ENCODE data around the gene DCAF10. TPM values are rescaled to one million over a fixed set of nuclear protein-coding genes. Genes with fewer than 3 reads are reported as not detected.
"Not testable (repeated sequence)": the region's sequence is repeated elsewhere in the genome, so short reads cannot be mapped to it uniquely, and the experiment has no call there.

The DCAF10 gene
- total and polyA plus RNA-seq, 10 of the 15 experiments (the other 5 are each of a cell fraction or from before 2014, with no cell fraction given): 3.9 to 21.7 (median 9.8) TPM

DNA sequence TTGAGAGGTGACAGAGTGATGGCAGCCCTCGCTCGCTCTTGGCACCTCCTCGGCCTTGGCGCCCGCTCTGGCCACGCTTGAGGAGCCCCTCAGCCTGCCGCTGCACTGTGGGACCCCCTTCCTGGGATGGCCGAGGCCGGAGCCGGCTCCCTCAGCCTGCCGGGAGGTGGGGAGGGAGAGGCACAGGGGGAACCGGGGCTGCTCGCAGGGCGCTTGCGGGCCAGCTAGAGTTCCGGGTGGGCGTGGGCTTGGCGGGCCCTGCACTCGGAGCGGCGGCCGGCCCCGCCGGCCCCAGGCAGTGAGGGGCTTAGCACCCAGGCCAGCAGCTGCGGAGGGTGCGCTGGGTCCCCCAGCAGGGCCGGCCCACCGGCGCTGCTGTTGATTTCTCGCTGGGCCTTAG, 48.9 kb upstream of the DCAF10 start:
- ChIA-PET RAD21 (ENCODE audit: unreplicated experiment) (interaction anchor here (1.3 kb wide), 1 partner anchor 268 kb away, joined by 3 read pairs; no protein-coding TSS in a partner anchor), SMC1A (ENCODE audit: uncharacterized antibody, unreplicated experiment) (interaction anchor here (0.8 kb wide), 1 partner anchor 15 kb away, joined by 3 read pairs; no protein-coding TSS in a partner anchor), CTCF (interaction anchor here (1.5 kb wide), 1 partner anchor 162 kb away, joined by 3 read pairs; no protein-coding TSS in a partner anchor)
- POLR2A ChIA-PET; FAIRE-seq; H3K27me3 ChIP-seq (replicated peaks in 1 of 2; ENCODE audit: control insufficient read depth in 2 of 2, insufficient read depth in 2 of 2, low read length in 1 of 2); H3K4me1 ChIP-seq (ENCODE audit: control insufficient read depth, insufficient read depth, low read length); H3K4me3 ChIP-seq; H2AFZ ChIP-seq (ENCODE audit: control insufficient read depth, low read depth, low read length); DNase-seq (ENCODE audit: low read depth, low spot score); BruUV-seq (replicated peaks); H3K9ac ChIP-seq (ENCODE audit: control insufficient read depth, insufficient read depth, low read length); in situ Hi-C loops (cut with MboI); intact Hi-C loops (cut with micrococcal nuclease; ENCODE audit: unreplicated experiment); H3K9me3 ChIP-seq (replicated peaks; ENCODE audit: control insufficient read depth, insufficient read depth, low read length); H4K20me1 ChIP-seq (ENCODE audit: control insufficient read depth, insufficient read depth); H3K4me2 ChIP-seq (ENCODE audit: control insufficient read depth, insufficient read depth); H3K36me3 ChIP-seq (ENCODE audit: control insufficient read depth in 2 of 2, insufficient read depth in 2 of 2, low read length in 1 of 2); ATAC-seq; H3K27ac ChIP-seq (ENCODE audit: control insufficient read depth, insufficient read depth): not testable (repeated sequence)
- peaks cover 10% of the 10 kb centered on the region for H3K79me2 ChIP-seq (ENCODE audit: control insufficient read depth, insufficient read depth, low read length)
- 88% methylated on average over 22 of the region's 30 CpGs for WGBS (ENCODE audit: insufficient coverage, insufficient replicate concordance, low lambda C conversion rate, missing lambda C conversion rate)

DNA sequence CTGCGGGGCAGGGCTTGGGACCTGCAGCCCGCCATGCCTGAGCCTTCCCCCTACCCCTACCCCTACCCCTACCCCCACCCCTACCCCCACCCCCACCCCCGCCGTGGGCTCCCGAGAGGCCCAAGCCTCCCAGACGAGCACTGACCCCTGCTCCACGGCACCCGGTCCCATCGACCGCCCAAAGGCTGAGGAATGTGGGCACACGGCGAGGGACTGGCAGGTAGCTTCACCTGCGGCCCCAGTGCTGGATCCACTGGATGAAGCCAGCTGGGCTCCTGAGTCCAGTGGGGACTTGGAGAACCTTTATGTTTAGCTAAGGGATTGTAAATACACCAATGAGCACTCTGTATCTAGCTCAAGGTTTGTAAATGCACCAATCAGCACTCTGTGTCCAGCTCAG, 48.5 kb upstream of the DCAF10 start:
- FAIRE-seq; H4K20me1 ChIP-seq (ENCODE audit: control insufficient read depth, insufficient read depth); H3K27ac ChIP-seq (ENCODE audit: control insufficient read depth, insufficient read depth); DNase-seq (ENCODE audit: low read depth, low spot score); H3K36me3 ChIP-seq (ENCODE audit: control insufficient read depth in 2 of 2, insufficient read depth in 2 of 2, low read length in 1 of 2); H3K4me3 ChIP-seq; H3K9me3 ChIP-seq (replicated peaks; ENCODE audit: control insufficient read depth, insufficient read depth, low read length); intact Hi-C loops (cut with micrococcal nuclease; ENCODE audit: unreplicated experiment); in situ Hi-C loops (cut with MboI); POLR2A ChIA-PET; H3K4me2 ChIP-seq (ENCODE audit: control insufficient read depth, insufficient read depth); H3K27me3 ChIP-seq (replicated peaks in 1 of 2; ENCODE audit: control insufficient read depth in 2 of 2, insufficient read depth in 2 of 2, low read length in 1 of 2); ATAC-seq; H3K4me1 ChIP-seq (ENCODE audit: control insufficient read depth, insufficient read depth, low read length); H3K9ac ChIP-seq (ENCODE audit: control insufficient read depth, insufficient read depth, low read length); H2AFZ ChIP-seq (ENCODE audit: control insufficient read depth, low read depth, low read length); BruUV-seq (replicated peaks): not testable (repeated sequence)
- peaks cover 10% of the 10 kb centered on the region for H3K79me2 ChIP-seq (ENCODE audit: control insufficient read depth, insufficient read depth, low read length)
- CTCF ChIA-PET: interaction anchor here (1.5 kb wide), 1 partner anchor 163 kb away, joined by 3 read pairs; no protein-coding TSS in a partner anchor
- 97% methylated on average over 4 of the region's 13 CpGs for WGBS (ENCODE audit: insufficient coverage, insufficient replicate concordance, low lambda C conversion rate, missing lambda C conversion rate)
- SMC1A ChIA-PET (ENCODE audit: uncharacterized antibody, unreplicated experiment): interaction anchor here (0.9 kb wide), 1 partner anchor 28 kb away, joined by 3 read pairs; no protein-coding TSS in a partner anchor
- RAD21 ChIA-PET (ENCODE audit: unreplicated experiment): interaction anchor here (1.3 kb wide), 1 partner anchor 268 kb away, joined by 3 read pairs; no protein-coding TSS in a partner anchor

All from GM12878 (cell line).